ENCODE measurements around the gene RAB11FIP3. TPM values are rescaled to one million over a fixed set of nuclear protein-coding genes. Genes with fewer than 3 reads are reported as not detected.
A peak's percentile ranks its signal among the peaks of the same experiment; 100 is the strongest.

The RAB11FIP3 gene
- total and polyA plus RNA-seq, 2 of the 13 experiments (the other 11 are each of a cell fraction or from before 2014, with no cell fraction given), result 34.3 to 57.6 TPM

DNA sequence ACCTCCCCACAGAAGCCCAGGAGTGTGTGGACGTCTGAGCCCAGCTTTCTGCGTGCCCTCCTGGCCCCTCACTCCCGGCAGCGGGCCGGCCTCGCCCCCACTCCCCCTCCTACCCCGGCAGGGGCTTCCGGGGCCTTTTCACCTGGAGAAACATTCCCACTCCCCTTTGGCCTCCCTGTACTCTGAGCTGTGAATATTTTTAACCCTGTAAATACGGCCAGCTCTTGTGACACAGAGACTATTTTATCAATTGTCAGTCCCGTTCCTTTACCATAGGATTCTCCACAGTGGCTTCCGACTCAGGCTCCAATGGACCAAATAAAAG is 128.8 kb downstream of the RAB11FIP3 start (continued):
- TF ChIP-seq, protein P1, sequence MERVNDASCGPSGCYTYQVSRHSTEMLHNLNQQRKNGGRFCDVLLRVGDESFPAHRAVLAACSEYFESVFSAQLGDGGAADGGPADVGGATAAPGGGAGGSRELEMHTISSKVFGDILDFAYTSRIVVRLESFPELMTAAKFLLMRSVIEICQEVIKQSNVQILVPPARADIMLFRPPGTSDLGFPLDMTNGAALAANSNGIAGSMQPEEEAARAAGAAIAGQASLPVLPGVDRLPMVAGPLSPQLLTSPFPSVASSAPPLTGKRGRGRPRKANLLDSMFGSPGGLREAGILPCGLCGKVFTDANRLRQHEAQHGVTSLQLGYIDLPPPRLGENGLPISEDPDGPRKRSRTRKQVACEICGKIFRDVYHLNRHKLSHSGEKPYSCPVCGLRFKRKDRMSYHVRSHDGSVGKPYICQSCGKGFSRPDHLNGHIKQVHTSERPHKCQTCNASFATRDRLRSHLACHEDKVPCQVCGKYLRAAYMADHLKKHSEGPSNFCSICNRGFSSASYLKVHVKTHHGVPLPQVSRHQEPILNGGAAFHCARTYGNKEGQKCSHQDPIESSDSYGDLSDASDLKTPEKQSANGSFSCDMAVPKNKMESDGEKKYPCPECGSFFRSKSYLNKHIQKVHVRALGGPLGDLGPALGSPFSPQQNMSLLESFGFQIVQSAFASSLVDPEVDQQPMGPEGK (CRISPR knock-in tag; IDR thresholded peaks at IDR 0.05), result 0 out of 2 replicates have a peak, but pooled peaks have one; percentile 19
- no peak for TF ChIP-seq SKI (IDR thresholded peaks at IDR 0.05; ENCODE audit: partially characterized antibody)
- no peak for TF ChIP-seq ZKSCAN8 (CRISPR knock-in tag; IDR thresholded peaks at IDR 0.05; ENCODE audit: borderline replicate concordance)
- TF ChIP-seq HNF4A (CRISPR knock-in tag; IDR thresholded peaks at IDR 0.05), result 0 out of 2 replicates have a peak, but pooled peaks have one; percentile 10
- TF ChIP-seq ETV5 (CRISPR knock-in tag; IDR thresholded peaks at IDR 0.05; ENCODE audit: borderline replicate concordance), result peak; percentile 59; the same call in 1 of the 2 replicates
- TF ChIP-seq RARA (CRISPR knock-in tag; IDR thresholded peaks at IDR 0.05), result 0 out of 2 replicates have a peak, but pooled peaks have one; percentile 17
- TF ChIP-seq RBM39 (IDR thresholded peaks at IDR 0.05; ENCODE audit: low read depth, low read length, poor library complexity, severe bottlenecking), result peak; percentile 37
- TF ChIP-seq, protein P2, sequence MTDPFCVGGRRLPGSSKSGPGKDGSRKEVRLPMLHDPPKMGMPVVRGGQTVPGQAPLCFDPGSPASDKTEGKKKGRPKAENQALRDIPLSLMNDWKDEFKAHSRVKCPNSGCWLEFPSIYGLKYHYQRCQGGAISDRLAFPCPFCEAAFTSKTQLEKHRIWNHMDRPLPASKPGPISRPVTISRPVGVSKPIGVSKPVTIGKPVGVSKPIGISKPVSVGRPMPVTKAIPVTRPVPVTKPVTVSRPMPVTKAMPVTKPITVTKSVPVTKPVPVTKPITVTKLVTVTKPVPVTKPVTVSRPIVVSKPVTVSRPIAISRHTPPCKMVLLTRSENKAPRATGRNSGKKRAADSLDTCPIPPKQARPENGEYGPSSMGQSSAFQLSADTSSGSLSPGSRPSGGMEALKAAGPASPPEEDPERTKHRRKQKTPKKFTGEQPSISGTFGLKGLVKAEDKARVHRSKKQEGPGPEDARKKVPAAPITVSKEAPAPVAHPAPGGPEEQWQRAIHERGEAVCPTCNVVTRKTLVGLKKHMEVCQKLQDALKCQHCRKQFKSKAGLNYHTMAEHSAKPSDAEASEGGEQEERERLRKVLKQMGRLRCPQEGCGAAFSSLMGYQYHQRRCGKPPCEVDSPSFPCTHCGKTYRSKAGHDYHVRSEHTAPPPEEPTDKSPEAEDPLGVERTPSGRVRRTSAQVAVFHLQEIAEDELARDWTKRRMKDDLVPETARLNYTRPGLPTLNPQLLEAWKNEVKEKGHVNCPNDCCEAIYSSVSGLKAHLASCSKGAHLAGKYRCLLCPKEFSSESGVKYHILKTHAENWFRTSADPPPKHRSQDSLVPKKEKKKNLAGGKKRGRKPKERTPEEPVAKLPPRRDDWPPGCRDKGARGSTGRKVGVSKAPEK (CRISPR knock-in tag; IDR thresholded peaks at IDR 0.05; ENCODE audit: borderline replicate concordance), result no peak
- TF ChIP-seq, protein P3, sequence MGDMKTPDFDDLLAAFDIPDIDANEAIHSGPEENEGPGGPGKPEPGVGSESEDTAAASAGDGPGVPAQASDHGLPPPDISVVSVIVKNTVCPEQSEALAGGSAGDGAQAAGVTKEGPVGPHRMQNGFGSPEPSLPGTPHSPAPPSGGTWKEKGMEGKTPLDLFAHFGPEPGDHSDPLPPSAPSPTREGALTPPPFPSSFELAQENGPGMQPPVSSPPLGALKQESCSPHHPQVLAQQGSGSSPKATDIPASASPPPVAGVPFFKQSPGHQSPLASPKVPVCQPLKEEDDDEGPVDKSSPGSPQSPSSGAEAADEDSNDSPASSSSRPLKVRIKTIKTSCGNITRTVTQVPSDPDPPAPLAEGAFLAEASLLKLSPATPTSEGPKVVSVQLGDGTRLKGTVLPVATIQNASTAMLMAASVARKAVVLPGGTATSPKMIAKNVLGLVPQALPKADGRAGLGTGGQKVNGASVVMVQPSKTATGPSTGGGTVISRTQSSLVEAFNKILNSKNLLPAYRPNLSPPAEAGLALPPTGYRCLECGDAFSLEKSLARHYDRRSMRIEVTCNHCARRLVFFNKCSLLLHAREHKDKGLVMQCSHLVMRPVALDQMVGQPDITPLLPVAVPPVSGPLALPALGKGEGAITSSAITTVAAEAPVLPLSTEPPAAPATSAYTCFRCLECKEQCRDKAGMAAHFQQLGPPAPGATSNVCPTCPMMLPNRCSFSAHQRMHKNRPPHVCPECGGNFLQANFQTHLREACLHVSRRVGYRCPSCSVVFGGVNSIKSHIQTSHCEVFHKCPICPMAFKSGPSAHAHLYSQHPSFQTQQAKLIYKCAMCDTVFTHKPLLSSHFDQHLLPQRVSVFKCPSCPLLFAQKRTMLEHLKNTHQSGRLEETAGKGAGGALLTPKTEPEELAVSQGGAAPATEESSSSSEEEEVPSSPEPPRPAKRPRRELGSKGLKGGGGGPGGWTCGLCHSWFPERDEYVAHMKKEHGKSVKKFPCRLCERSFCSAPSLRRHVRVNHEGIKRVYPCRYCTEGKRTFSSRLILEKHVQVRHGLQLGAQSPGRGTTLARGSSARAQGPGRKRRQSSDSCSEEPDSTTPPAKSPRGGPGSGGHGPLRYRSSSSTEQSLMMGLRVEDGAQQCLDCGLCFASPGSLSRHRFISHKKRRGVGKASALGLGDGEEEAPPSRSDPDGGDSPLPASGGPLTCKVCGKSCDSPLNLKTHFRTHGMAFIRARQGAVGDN (CRISPR knock-in tag; IDR thresholded peaks at IDR 0.05), result peak; percentile 59; the same call in 1 of the 2 replicates
- no peak for TF ChIP-seq SIN3A (IDR thresholded peaks at IDR 0.05; ENCODE audit: borderline replicate concordance, low read depth, low read length)
- TF ChIP-seq, protein P4, sequence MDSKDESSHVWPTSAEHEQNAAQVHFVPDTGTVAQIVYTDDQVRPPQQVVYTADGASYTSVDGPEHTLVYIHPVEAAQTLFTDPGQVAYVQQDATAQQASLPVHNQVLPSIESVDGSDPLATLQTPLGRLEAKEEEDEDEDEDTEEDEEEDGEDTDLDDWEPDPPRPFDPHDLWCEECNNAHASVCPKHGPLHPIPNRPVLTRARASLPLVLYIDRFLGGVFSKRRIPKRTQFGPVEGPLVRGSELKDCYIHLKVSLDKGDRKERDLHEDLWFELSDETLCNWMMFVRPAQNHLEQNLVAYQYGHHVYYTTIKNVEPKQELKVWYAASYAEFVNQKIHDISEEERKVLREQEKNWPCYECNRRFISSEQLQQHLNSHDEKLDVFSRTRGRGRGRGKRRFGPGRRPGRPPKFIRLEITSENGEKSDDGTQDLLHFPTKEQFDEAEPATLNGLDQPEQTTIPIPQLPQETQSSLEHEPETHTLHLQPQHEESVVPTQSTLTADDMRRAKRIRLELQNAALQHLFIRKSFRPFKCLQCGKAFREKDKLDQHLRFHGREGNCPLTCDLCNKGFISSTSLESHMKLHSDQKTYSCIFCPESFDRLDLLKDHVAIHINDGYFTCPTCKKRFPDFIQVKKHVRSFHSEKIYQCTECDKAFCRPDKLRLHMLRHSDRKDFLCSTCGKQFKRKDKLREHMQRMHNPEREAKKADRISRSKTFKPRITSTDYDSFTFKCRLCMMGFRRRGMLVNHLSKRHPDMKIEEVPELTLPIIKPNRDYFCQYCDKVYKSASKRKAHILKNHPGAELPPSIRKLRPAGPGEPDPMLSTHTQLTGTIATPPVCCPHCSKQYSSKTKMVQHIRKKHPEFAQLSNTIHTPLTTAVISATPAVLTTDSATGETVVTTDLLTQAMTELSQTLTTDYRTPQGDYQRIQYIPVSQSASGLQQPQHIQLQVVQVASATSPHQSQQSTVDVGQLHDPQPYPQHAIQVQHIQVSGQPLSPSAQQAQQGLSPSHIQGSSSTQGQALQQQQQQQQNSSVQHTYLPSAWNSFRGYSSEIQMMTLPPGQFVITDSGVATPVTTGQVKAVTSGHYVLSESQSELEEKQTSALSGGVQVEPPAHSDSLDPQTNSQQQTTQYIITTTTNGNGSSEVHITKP (CRISPR knock-in tag; IDR thresholded peaks at IDR 0.05; ENCODE audit: low read depth), result no peak
- no peak for TF ChIP-seq GABPA (IDR thresholded peaks at IDR 0.05; ENCODE audit: low read depth, low read length)
- peak; percentile 52; the same call in 1 of the 2 replicates for TF ChIP-seq GABPA (CRISPR knock-in tag; IDR thresholded peaks at IDR 0.05; ENCODE audit: low read depth)
- no peak for TF ChIP-seq DR1 (CRISPR knock-in tag; IDR thresholded peaks at IDR 0.05)
- TF ChIP-seq ZNF616 (CRISPR knock-in tag; IDR thresholded peaks at IDR 0.05; ENCODE audit: low read depth), result no peak
- TF ChIP-seq ARNT (IDR thresholded peaks at IDR 0.05), result no peak
- TF ChIP-seq HNF4G (IDR thresholded peaks at IDR 0.05; ENCODE audit: borderline replicate concordance, low read depth, low read length), result no peak
- TF ChIP-seq HNF4G (CRISPR knock-in tag; IDR thresholded peaks at IDR 0.05; ENCODE audit: borderline replicate concordance, low read depth), result no peak
